AG09309 (cell line): ENCODE measurements around the gene CAPN13.

Source experiments
- DNase-seq: peaks from one replicate; pipeline ENCODE4 v3.0.0-alpha.2; 2010; ENCODE audit warnings: low read depth
- H3K4me3 ChIP-seq: 2 replicates; pipeline ENCODE4 v1.5.1; 2011; ENCODE audit warnings: mild to moderate bottlenecking, low read depth, low read length, moderate library complexity; ENCODE audit not compliant: control insufficient read depth
- TF ChIP-seq, protein P1 (sequence below): IDR thresholded peaks from 2 replicates; pipeline ENCODE4 v1.5.1; 2011; ENCODE audit warnings: mild to moderate bottlenecking, low read depth, low read length, inconsistent platforms; ENCODE audit not compliant: insufficient read depth, control insufficient read depth; ENCODE audit errors: missing control alignments

CAPN13 gene

DNA sequence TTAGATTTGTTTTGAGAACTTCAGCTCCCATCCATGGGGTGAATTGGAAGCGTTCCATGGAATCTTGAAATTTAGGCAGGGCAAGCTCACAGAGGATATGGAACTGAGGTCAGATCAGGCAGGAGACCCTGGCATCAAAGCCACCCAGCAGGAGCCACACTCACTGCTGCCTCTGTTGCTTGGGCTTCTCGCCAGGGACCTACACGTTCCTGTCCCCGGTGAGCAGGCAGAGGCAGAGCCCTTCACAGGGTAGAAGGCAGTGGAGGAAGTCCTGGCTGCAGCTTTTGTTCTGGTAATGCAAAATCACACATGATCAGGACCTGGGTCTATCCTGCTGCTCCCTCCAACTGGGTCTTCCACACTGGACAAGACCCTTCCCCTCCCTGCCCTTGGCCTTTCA, 42.1 kb downstream of the CAPN13 start:
- TF ChIP-seq, protein P1, sequence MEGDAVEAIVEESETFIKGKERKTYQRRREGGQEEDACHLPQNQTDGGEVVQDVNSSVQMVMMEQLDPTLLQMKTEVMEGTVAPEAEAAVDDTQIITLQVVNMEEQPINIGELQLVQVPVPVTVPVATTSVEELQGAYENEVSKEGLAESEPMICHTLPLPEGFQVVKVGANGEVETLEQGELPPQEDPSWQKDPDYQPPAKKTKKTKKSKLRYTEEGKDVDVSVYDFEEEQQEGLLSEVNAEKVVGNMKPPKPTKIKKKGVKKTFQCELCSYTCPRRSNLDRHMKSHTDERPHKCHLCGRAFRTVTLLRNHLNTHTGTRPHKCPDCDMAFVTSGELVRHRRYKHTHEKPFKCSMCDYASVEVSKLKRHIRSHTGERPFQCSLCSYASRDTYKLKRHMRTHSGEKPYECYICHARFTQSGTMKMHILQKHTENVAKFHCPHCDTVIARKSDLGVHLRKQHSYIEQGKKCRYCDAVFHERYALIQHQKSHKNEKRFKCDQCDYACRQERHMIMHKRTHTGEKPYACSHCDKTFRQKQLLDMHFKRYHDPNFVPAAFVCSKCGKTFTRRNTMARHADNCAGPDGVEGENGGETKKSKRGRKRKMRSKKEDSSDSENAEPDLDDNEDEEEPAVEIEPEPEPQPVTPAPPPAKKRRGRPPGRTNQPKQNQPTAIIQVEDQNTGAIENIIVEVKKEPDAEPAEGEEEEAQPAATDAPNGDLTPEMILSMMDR = no peak
- no peak overlapping the region for H3K4me3 ChIP-seq
- DNase-seq = no peak

DNA sequence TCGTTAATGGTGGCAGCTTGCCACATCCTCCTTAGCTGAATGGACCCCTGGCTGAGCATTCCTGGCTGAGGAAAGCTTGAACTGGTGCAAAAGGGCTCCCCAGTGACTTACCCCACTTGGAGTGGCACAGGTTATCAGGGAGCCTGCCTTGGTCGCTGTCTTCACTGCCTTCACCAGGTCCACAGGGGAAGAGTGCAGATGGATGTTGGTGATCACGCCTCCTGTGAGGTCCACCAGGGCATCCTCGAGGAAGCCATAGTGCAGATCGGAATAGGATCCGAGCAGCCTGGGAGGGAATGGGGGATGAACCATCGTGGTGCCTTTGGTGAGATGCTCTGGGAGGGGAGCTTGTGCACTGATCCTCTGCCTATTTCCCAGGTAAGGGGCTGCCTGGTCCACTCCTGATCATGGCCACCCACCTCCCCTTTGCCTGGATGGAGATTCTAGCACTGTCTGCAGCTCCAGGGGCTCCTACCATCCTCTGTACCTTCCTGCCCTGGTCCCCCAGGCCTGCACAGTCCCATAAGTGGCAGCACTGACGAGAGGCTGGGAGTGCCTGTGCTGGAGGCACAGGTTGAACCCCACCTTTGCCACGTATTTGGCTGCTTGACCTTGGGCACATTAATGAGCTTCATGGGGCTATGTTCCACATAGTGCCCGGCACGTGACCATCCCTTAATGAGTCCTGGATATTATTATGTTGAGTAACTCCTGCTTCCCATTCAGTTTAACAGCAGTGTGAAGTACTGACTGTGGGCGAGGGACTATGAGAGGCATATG, 43.0 kb downstream of the CAPN13 start:
- H3K4me3 ChIP-seq = no peak overlapping the region
- no peak for DNase-seq
- TF ChIP-seq, protein P1 = no peak

GRCh38 chr2:30763151-30763660, 44.0 kb downstream of the CAPN13 start:
- TF ChIP-seq, protein P1 = no peak
- DNase-seq = no peak
- no peak overlapping the region for H3K4me3 ChIP-seq

- H3K4me3 ChIP-seq = no peak overlapping the region
- TF ChIP-seq, protein P1 = no peak
- no peak for DNase-seq
Observed at GRCh38 chr2:30761226-30761625, 46.0 kb downstream of the CAPN13 start.

- no peak overlapping the region for H3K4me3 ChIP-seq
- DNase-seq = no peak
- TF ChIP-seq, protein P1 = no peak
Observed at GRCh38 chr2:30759481-30759880, 47.8 kb downstream of the CAPN13 start.

GRCh38 chr2:30758191-30758651, 49.0 kb downstream of the CAPN13 start:
- no peak overlapping the region for H3K4me3 ChIP-seq
- TF ChIP-seq, protein P1 = no peak
- no peak for DNase-seq

GRCh38 chr2:30757749-30758148, 49.5 kb downstream of the CAPN13 start:
- no peak for DNase-seq
- TF ChIP-seq, protein P1 = no peak
- H3K4me3 ChIP-seq = no peak overlapping the region
